Rectal smooth muscle tissue (tissue), 1 donor: ENCODE measurements around the gene RNF217.
"Not testable (repeated sequence)": the region's sequence is repeated elsewhere in the genome, so short reads cannot be mapped to it uniquely, and the experiment has no call there.

ENCODE experiments used
- H3K27ac ChIP-seq: one replicate; pipeline ENCODE4 v1.7.0; 2013; ENCODE audit warnings: low read depth, low read length, inconsistent platforms
- H3K27me3 ChIP-seq: one replicate; pipeline ENCODE4 v1.7.0; 2013; ENCODE audit warnings: low read length; ENCODE audit not compliant: control insufficient read depth, insufficient read depth
- H3K36me3 ChIP-seq: one replicate; pipeline ENCODE4 v1.7.0; 2013; ENCODE audit warnings: low read length; ENCODE audit not compliant: control insufficient read depth, insufficient read depth
- H3K4me1 ChIP-seq: one replicate; pipeline ENCODE4 v1.7.0; 2013; ENCODE audit warnings: low read length; ENCODE audit not compliant: control insufficient read depth, insufficient read depth
- H3K4me3 ChIP-seq: one replicate; pipeline ENCODE4 v1.7.0; 2013; ENCODE audit warnings: low read length
- H3K9ac ChIP-seq: one replicate; pipeline ENCODE4 v1.7.0; 2013; ENCODE audit warnings: low read length

The RNF217 gene

DNA sequence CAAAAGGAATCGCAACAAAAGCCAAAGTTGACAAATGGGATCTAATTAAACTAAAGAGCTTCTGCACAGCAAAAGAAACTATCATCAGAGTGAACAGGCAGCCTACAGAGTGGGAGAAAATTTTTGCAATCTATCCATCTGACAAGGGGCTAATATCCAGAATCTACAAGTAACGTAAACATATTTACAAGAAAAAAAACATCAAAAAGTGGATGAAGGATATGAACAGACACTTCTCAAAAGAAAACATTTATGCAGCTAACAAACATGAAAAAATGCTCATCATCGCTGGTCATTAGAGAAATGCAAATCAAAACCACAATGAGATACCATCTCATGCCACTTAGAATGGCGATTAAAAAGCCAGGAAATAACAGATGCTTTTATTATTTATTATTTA is 74.2 kb downstream of the RNF217 start:
- not testable (repeated sequence) for H3K4me1 ChIP-seq, H3K9ac ChIP-seq

DNA sequence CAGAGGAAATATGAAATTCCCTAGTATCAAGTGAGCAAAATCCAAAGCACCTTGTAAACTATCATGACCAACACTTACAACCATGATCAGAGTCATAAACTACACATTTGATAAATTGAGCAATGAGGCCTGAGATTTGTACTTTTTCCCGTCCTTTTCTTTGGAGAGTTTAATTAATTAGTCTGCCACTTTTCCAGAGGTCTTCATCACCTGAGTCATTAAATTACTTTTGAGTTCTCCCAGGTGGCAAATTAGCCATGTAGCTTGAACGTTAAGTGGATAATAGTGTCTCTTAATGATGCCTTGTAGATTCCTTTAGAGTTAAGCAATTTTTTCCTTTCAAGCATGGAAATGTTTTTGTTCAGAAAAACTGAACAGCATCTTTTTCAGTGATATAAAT is 75.6 kb downstream of the RNF217 start:
- Histone ChIP-seq H3K9ac (no peak overlapping the region), H3K27ac (no peak overlapping the region), H3K36me3 (no peaks in the 10 kb centered on the region), H3K27me3 (no peaks in the 10 kb centered on the region), H3K4me3 (no peak overlapping the region), H3K4me1 (peaks cover 5% of the 10 kb centered on the region)

More for the DNA sequence above, 74.2 kb downstream of the RNF217 start:
- not testable (repeated sequence) for H3K36me3 ChIP-seq, H3K27me3 ChIP-seq, H3K27ac ChIP-seq, H3K4me3 ChIP-seq

DNA sequence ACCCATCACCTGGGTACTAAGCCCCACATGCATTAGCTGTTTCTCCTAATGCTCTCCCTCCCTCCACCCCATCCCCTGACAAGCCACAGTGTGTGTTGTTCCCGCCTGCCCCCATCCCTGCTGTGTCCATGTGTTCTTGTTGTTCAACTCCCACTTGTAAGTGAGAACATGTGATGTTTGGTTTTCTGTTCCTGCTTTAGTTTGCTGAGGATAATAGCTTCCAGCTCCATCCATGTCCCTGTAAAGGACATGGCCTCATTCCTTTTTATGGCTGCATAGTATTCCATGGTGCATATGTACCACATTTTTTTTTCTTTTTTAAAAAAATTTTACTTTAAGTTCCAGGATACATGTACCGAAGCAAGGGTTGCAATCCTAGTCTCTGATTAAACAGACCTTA is 76.7 kb downstream of the RNF217 start:
- H3K4me3 ChIP-seq, result no peak overlapping the region
- no peaks in the 10 kb centered on the region for H3K36me3 ChIP-seq
- H3K9ac ChIP-seq, result no peak overlapping the region
- H3K27ac ChIP-seq, result no peak overlapping the region
- no peaks in the 10 kb centered on the region for H3K27me3 ChIP-seq
- peaks cover 5% of the 10 kb centered on the region for H3K4me1 ChIP-seq

DNA sequence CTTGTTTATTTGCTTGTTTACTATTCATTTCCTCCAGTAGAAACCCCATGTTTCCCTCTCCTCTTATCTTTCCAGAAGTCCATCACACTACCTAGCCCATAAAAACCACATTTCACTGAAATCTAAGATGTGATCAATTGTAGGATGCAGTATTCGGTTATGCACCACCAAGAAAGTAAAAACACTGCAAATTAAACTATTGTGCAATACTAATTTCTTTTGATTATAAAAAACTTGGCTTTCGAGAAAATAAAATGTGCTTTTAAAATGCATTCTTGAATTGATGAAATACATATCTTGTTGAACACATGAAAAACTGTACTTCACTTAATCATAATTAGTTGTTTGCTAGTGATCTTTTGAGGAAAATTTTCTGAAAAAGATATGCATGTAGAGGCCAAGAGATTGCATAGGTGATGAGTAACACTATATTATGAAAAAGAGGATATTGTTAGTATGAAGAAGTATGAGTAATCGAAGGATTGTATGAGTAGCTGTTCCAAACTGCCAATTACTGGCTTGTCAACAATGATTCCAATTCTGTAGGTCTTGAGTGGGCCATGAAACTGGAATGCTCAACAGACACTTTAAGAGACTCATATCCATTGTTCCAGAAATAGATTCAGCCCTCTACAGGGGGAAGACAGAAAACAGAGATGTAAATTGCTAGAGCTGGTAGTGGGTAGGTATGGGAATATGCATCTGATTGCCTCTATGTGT is 79.7 kb downstream of the RNF217 start:
- Histone ChIP-seq H3K4me3 (no peak overlapping the region), H3K27me3 (no peaks in the 10 kb centered on the region), H3K4me1 (peaks cover 5% of the 10 kb centered on the region), H3K36me3 (no peaks in the 10 kb centered on the region), H3K27ac (no peak overlapping the region), H3K9ac (no peak overlapping the region)

DNA sequence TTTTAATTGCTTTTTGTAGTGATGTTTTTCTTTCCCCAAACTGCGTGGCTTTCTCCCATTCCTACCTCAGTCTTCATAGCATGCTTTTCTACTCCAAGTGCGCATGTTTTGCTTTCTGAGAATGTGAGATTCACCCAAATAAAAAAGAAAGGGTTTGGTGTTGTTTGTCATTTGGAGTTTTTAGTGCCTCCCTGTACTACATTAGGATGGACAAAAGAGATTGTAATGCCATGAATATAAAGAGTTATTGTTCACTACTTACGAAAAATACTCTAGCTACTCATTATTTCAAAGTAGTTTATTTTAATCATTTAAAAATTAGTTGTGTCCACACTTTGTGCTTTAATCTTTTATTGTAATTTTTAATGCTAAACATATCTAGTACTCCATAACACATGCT is 81.8 kb downstream of the RNF217 start:
- Histone ChIP-seq H3K27ac (no peak overlapping the region), H3K9ac (no peak overlapping the region), H3K4me1 (peaks cover 2% of the 10 kb centered on the region), H3K36me3 (no peaks in the 10 kb centered on the region), H3K4me3 (no peak overlapping the region), H3K27me3 (no peaks in the 10 kb centered on the region)

DNA sequence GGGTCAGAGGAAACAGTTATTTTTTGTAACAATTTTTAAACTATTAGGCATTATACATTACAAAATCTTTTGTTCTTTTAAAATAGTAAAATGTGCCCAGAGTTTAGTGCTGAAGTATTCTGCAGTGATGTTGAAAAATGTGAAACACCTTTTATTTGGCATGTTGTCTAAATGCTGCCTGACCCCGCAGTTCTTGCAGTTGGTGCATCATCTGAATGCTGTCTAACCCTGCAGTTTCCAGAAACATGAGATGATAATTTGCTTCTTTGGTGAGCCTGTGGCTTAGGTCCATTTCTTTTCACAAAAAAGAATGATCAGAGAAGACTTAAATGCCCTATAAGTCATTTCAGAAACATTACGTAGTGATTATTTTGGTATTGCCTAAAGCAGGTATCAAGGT is 82.4 kb downstream of the RNF217 start:
- Histone ChIP-seq H3K4me3 (no peak overlapping the region), H3K27ac (no peak overlapping the region), H3K27me3 (no peaks in the 10 kb centered on the region), H3K4me1 (peaks cover 2% of the 10 kb centered on the region), H3K36me3 (no peaks in the 10 kb centered on the region), H3K9ac (no peak overlapping the region)

DNA sequence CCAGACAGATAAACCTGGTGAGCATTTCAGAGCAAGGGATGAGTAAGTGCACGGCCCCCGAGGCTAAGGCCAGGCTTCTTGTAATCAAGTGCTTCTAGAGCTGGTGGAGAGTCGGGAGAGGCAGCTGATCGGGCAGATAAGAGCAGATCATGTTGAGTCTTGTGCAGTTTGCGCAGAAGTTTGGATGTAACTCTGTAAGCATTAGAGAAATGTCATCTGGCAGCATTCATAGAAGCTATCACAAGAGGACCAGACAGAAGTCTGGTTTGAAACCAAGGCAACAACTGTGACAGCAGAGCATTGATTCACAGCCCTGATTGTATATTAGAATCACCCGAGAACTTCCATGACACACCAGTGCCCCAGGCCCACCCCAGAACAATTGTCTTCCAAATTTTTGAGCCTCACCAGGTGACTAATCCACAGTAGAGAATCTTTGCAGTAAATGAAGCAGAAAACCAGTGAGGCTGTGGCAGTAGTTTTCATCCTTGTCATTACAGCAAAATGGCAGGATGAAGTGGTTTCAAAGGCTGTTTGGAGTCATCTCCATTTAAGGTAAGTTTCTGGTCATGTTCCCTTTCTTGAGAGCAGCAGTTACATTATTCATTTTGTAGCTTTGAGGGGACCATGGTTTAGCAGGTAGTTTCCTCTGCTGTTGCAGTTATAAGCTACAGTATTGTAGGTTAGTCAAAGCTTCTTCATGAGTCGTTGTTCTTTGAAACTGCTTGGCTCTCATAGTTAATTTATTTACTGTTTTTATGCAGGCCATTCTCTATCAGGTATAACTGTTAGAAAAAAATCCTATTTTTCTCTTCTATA is 84.1 kb downstream of the RNF217 start:
- H3K9ac ChIP-seq, result no peak overlapping the region
- peaks cover 5% of the 10 kb centered on the region for H3K4me1 ChIP-seq
- H3K4me3 ChIP-seq, result no peak overlapping the region
- H3K27ac ChIP-seq, result no peak overlapping the region
- H3K36me3 ChIP-seq, result no peaks in the 10 kb centered on the region
- H3K27me3 ChIP-seq, result no peaks in the 10 kb centered on the region

DNA sequence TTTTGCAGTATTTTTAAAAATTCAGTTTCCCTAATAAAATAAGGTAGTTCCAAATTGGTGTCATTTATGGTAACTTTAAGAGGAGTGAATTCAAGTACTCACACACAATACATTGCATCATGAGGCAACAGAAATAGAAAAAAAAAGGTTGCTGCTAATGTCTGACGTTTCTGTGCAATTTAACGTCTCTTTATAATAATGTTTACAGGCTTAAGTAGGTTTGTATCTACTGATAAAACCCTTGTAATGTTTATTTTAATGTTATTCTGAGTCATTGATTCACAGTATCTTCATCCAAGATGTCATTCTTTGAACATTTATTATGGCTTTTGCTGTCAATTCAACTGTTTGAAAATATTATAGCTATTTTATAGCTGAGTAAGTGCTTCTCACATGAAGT is 86.0 kb downstream of the RNF217 start:
- no peaks in the 10 kb centered on the region for H3K27me3 ChIP-seq
- H3K36me3 ChIP-seq, result no peaks in the 10 kb centered on the region
- H3K4me1 ChIP-seq, result peaks cover 2% of the 10 kb centered on the region
- H3K27ac ChIP-seq, result no peak overlapping the region
- no peak overlapping the region for H3K4me3 ChIP-seq
- no peak overlapping the region for H3K9ac ChIP-seq

DNA sequence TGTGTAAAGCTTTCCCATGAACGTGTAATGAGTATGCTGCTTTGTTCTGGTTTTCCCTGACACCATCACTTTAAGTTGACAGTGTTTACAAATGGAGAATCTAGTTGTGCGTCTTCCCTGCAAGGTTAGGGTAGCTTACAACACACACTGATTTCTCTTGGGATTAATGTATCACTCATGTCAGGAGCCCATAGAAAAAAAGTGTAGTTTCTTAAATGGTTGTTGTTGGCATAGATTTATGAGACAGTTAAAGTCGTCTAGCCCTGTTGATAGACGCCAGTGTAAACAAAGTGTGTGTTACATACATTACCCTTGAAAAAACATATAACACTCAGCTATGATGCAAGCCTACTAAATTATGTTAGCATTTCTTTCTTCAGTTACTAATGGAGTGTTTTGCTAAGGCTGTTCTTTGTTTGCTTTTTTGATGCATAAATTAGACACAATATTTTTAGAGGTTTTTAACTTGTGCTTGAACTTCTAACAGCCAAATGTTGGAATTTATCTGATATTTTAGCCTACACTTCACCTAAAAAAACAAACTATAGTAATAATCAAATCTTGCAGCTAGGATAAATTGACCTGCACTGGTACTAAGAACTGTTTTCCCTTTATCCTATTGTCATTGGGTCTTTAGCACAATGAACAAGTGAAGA is 88.6 kb downstream of the RNF217 start:
- Histone ChIP-seq H3K4me1 (peaks cover 2% of the 10 kb centered on the region), H3K27ac (no peak overlapping the region), H3K9ac (no peak overlapping the region)

DNA sequence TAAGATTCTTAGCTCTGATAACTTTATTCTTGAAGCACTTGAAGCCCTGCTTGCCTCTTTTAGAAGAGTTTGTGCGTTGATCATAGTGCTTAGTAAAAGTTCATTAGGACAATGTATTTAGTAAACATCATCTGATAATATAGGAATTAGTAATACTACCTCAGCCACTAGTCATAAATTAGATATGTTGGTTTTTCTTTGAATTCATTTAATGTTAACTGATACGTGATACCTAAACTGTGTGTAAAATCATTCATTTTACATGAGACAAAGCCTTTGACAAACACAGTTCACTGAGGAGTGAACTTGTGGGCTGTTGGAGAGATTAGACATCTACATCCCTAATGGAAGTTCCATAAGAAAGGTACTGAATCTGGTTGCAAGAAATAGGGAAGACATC is 91.6 kb downstream of the RNF217 start:
- H3K27me3 ChIP-seq, result no peaks in the 10 kb centered on the region
- no peak overlapping the region for H3K4me3 ChIP-seq
- H3K9ac ChIP-seq, result no peak overlapping the region
- H3K27ac ChIP-seq, result no peak overlapping the region
- no peaks in the 10 kb centered on the region for H3K36me3 ChIP-seq
- peaks cover 8% of the 10 kb centered on the region for H3K4me1 ChIP-seq

More for the DNA sequence above, 88.6 kb downstream of the RNF217 start:
- H3K36me3 ChIP-seq, result no peaks in the 10 kb centered on the region
- no peaks in the 10 kb centered on the region for H3K27me3 ChIP-seq
- no peak overlapping the region for H3K4me3 ChIP-seq

DNA sequence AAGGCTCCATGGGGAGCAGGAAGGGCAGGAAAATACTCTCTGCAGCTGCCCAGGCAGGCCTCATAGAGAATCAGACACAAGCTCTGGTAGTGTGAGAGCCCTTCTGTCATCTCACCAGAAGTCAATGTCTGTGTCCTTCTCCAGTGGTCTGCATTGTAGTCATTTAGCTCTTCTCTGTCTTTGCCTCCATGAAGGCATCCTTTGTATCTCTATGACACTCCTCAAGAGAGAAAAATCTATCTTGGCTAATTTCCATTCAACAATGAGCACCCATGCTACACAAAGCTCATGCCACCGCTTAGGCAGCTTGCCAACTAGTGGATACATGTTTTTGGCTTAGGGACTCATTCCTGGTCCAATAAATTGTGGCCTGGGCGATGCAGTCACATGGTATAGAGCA is 92.1 kb downstream of the RNF217 start:
- no peak overlapping the region for H3K27ac ChIP-seq
- no peak overlapping the region for H3K9ac ChIP-seq
- H3K4me1 ChIP-seq, result peaks cover 11% of the 10 kb centered on the region
- no peaks in the 10 kb centered on the region for H3K36me3 ChIP-seq
- no peaks in the 10 kb centered on the region for H3K27me3 ChIP-seq
- no peak overlapping the region for H3K4me3 ChIP-seq

DNA sequence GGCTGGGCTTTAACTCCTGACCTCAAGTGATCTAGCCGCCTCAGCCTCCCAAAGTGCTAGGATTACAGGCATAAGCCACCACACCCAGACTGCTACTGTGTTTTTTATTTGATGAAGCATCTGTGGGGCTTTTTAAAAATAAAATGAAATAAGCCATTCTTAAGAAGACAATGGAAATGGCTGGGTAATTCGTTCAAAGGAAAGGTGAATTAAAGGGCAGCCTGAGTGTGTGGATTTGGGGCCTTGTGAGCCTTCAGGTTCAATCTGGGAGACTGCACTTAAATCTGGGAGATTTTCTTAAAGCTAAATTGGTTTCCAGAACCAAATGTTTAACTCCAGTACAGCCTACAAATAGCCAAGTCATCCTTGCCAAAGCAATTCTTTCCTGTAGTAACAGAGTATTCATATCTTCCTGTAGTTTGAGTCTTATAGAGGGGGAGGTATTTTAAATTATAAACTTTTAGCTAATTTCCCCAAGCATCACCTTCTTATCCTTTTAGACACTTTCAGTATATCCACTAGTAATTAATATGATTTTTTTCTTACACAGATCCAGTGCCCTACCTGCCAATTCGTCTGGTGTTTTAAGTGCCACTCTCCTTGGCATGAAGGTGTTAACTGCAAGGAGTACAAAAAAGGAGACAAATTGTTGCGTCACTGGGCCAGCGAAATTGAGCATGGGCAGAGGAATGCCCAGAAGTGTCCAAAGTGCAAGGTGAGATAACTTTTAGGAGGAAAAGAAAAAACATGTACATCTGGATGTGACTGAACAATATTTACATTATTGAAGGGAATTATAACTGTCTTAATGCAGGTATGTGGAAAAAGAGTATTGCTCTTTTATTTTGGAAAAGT is 95.4 kb downstream of the RNF217 start:
- H3K27me3 ChIP-seq, result no peaks in the 10 kb centered on the region

More for the DNA sequence above, 95.4 kb downstream of the RNF217 start:
- Histone ChIP-seq H3K9ac (no peak overlapping the region), H3K4me1 (peaks cover 13% of the 10 kb centered on the region), H3K27ac (peak overlapping the region; percentile 17), H3K4me3 (no peak overlapping the region), H3K36me3 (no peaks in the 10 kb centered on the region)
